Measurements from ENCODE around the gene CD38.
"Not testable (repeated sequence)": the region's sequence is repeated elsewhere in the genome, so short reads cannot be mapped to it uniquely, and the experiment has no call there.

- TF ChIP-seq CTCF (IDR thresholded peaks at IDR 0.05; ENCODE audit: insufficient read depth, low read depth, low read length); EZH2 (IDR thresholded peaks at IDR 0.05; ENCODE audit: insufficient read depth, low read length): not testable (repeated sequence)
Observed at GRCh38 chr4:15841194-15841730, 63.1 kb downstream of the CD38 start.

Data from astrocyte (in vitro differentiated cells and primary cell).